Keratinocyte (primary cell): ENCODE data around the gene CA9. TPM values are rescaled to one million over a fixed set of nuclear protein-coding genes. Genes with fewer than 3 reads are reported as not detected.

ENCODE experiments used
- DNase-seq: peaks from one replicate; pipeline ENCODE4 v3.0.0-alpha.2; 2011; ENCODE audit warnings: low read depth, missing footprints, low spot score
- FAIRE-seq: peaks from 2 replicates; lab custom pipeline; 2011; peaks lifted over from hg19 to GRCh38; lab: Jason Lieb, UNC
- H2AFZ ChIP-seq: 2 replicates; pipeline ENCODE4 v1.6.0; 2012; ENCODE audit warnings: low read length, control low read depth, inconsistent platforms; ENCODE audit not compliant: control insufficient read depth
- H3K27ac ChIP-seq: 2 replicates; pipeline ENCODE4 v1.5.1; 2011; ENCODE audit warnings: low read length; ENCODE audit not compliant: control insufficient read depth, insufficient read depth
- H3K27me3 ChIP-seq: 3 replicates; pipeline ENCODE4 v1.6.0; 2011; ENCODE audit warnings: low read length; ENCODE audit not compliant: control insufficient read depth, insufficient read depth; ENCODE audit errors: extremely low read depth
- H3K36me3 ChIP-seq, 2 experiments: 2 replicates in 1 of 2; 3 replicates in 1 of 2; pipeline ENCODE4 v1.5.1; 2011; ENCODE audit warnings: low read length in 2 of 2, mild to moderate bottlenecking in 1 of 2; ENCODE audit not compliant: control insufficient read depth in 2 of 2, insufficient read depth in 2 of 2; ENCODE audit errors: extremely low read depth in 1 of 2
- H3K4me1 ChIP-seq: 3 replicates; pipeline ENCODE4 v1.5.1; 2011; ENCODE audit warnings: low read length; ENCODE audit not compliant: control insufficient read depth, insufficient read depth; ENCODE audit errors: extremely low read depth
- H3K4me2 ChIP-seq: 3 replicates; pipeline ENCODE4 v1.6.0; 2011; ENCODE audit warnings: low read depth, low read length; ENCODE audit not compliant: control insufficient read depth, insufficient read depth; ENCODE audit errors: extremely low read depth
- H3K4me3 ChIP-seq, 3 experiments: fragments of 200-600 bp in 1 of 3; sonication (generic) in 1 of 3; 2 replicates in 2 of 3; 3 replicates in 1 of 3; pipeline ENCODE4 v1.5.1; 2011 to 2016; ENCODE audit warnings: low read length in 3 of 3, mild to moderate bottlenecking in 3 of 3, control low read depth in 2 of 3, inconsistent platforms in 1 of 3, low read depth in 1 of 3, mixed read lengths in 1 of 3, mixed run types in 1 of 3, moderate library complexity in 1 of 3; ENCODE audit not compliant: control insufficient read depth in 2 of 3, insufficient read depth in 2 of 3; ENCODE audit errors: extremely low read depth in 1 of 3
- H3K79me2 ChIP-seq: 2 replicates; pipeline ENCODE4 v1.6.0; 2012; ENCODE audit warnings: low read length; ENCODE audit not compliant: control insufficient read depth, insufficient read depth
- H3K9ac ChIP-seq: 3 replicates; pipeline ENCODE4 v1.6.0; 2011; ENCODE audit warnings: low read length; ENCODE audit not compliant: control insufficient read depth, insufficient read depth; ENCODE audit errors: extremely low read depth
- H3K9me1 ChIP-seq: 3 replicates; pipeline ENCODE4 v1.6.0; 2011; ENCODE audit warnings: low read length; ENCODE audit not compliant: control insufficient read depth, insufficient read depth; ENCODE audit errors: extremely low read depth
- H3K9me3 ChIP-seq: 2 replicates; pipeline ENCODE4 v1.5.1; 2012; ENCODE audit warnings: low read depth, low read length; ENCODE audit not compliant: control insufficient read depth
- H4K20me1 ChIP-seq: 3 replicates; pipeline ENCODE4 v1.6.0; 2011; ENCODE audit warnings: low read length; ENCODE audit not compliant: control insufficient read depth, insufficient read depth; ENCODE audit errors: extremely low read depth
- CTCF ChIP-seq, 3 experiments: IDR thresholded peaks in 1 of 3; conservative IDR thresholded peaks in 1 of 3; optimal IDR thresholded peaks in 1 of 3; 2 replicates in 2 of 3; 3 replicates in 1 of 3; pipeline versions ENCODE3 to v1.5.1; 2011; ENCODE audit warnings: low read length in 3 of 3, mild to moderate bottlenecking in 3 of 3, moderate library complexity in 2 of 3, control low read depth in 1 of 3, inconsistent platforms in 1 of 3; ENCODE audit not compliant: insufficient read depth in 2 of 3; ENCODE audit errors: extremely low read depth in 1 of 3
- EZH2 ChIP-seq: IDR thresholded peaks from one replicate; pipeline ENCODE4 v1.6.1; 2012; ENCODE audit warnings: inconsistent platforms, mild to moderate bottlenecking, low read length, moderate library complexity
- dilution Hi-C: fragments of 300-500 bp; cut with MboI; formaldehyde crosslinking; loops from one replicate; pipeline ENCODE4 v1.7.0; 2020; ENCODE audit warnings: low sequenced_read_pairs; ENCODE audit not compliant: extremely low pct_ligation_motif_present
- polyA plus RNA-seq, 5 experiments: library from polyadenylated mRNA; depleted of rRNA in 3 of 5; stranded (reverse) in 3 of 5; stranded (forward) in 1 of 5; unstranded in 1 of 5; fragments of >200 nt; gene quantifications; 1 replicate in 1 of 5; 2 replicates in 3 of 5; 3 replicates in 1 of 5; pipeline versions ENCODE4 v1.2.1 to v1.2.3, GENCODE V29; 2011 to 2012; ENCODE audit warnings: missing spikeins in 2 of 5, low read depth in 1 of 5, low replicate concordance in 1 of 5

CA9 gene
- polyA plus RNA-seq, 1 donor (not counting 4 experiments of a cell fraction or from before 2014, with no cell fraction given) = 7.2 TPM

- DNase-seq (no peak), FAIRE-seq (no peak)
- H3K4me1 ChIP-seq = peaks cover 9% of the 10 kb centered on the region
- no peak for TF ChIP-seq CTCF (optimal IDR thresholded peaks at IDR 0.05 in 1 of 3, IDR thresholded peaks at IDR 0.05 in 1 of 3, conservative IDR thresholded peaks at IDR 0.05 in 1 of 3; ENCODE audit: extremely low read depth in 1 of 3, insufficient read depth in 2 of 3, low read length in 3 of 3)
- TF ChIP-seq EZH2 = no peak
- no peaks in the 10 kb centered on the region for H3K27me3 ChIP-seq
- no peak overlapping the region for H3K27ac ChIP-seq
- H3K79me2 ChIP-seq = no peaks in the 10 kb centered on the region
- H3K36me3 ChIP-seq = no peaks in the 10 kb centered on the region
- peak overlapping the region; percentile 48 for H3K4me2 ChIP-seq
- H3K9me1 ChIP-seq = no peaks in the 10 kb centered on the region
- no peaks in the 10 kb centered on the region for H3K9me3 ChIP-seq
- H4K20me1 ChIP-seq = no peaks in the 10 kb centered on the region
- no peak overlapping the region for H3K4me3 ChIP-seq
- H2AFZ ChIP-seq = peak overlapping the region; percentile 30
- no peak overlapping the region for H3K9ac ChIP-seq
- dilution Hi-C loops = no loop called here
Measured at GRCh38 chr9:35675204-35675603, 1.5 kb downstream of the CA9 start.

- H3K27me3 ChIP-seq = no peaks in the 10 kb centered on the region
- H3K36me3 ChIP-seq = no peaks in the 10 kb centered on the region
- H3K4me3 ChIP-seq = peak overlapping the region in 1 of 3 experiments; percentile 14
- H3K9ac ChIP-seq = no peak overlapping the region
- peak overlapping the region; percentile 51 for H3K4me2 ChIP-seq
- DNase-seq (no peak), FAIRE-seq (no peak)
- dilution Hi-C loops = no loop called here
- no peaks in the 10 kb centered on the region for H3K79me2 ChIP-seq
- TF ChIP-seq CTCF (optimal IDR thresholded peaks at IDR 0.05 in 1 of 3, IDR thresholded peaks at IDR 0.05 in 1 of 3, conservative IDR thresholded peaks at IDR 0.05 in 1 of 3; ENCODE audit: extremely low read depth in 1 of 3, insufficient read depth in 2 of 3, low read length in 3 of 3) (no peak), EZH2 (no peak)
- no peaks in the 10 kb centered on the region for H3K9me3 ChIP-seq
- peak overlapping the region; percentile 43 for H2AFZ ChIP-seq
- no peak overlapping the region for H3K27ac ChIP-seq
- H3K9me1 ChIP-seq = no peaks in the 10 kb centered on the region
- peaks cover 9% of the 10 kb centered on the region for H3K4me1 ChIP-seq
- no peaks in the 10 kb centered on the region for H4K20me1 ChIP-seq
Measured at GRCh38 chr9:35675732-35676392, 2.1 kb downstream of the CA9 start.
